Activated naive CD4-positive, alpha-beta T cell treated with Interleukin-2 at 50 U/mL for 16 hours (primary cell): ENCODE data around the gene NID2.

Experiments used
- DNase-seq: peaks from one replicate; pipeline ENCODE4 v3.0.0-alpha.2; 2020

The NID2 gene

DNA sequence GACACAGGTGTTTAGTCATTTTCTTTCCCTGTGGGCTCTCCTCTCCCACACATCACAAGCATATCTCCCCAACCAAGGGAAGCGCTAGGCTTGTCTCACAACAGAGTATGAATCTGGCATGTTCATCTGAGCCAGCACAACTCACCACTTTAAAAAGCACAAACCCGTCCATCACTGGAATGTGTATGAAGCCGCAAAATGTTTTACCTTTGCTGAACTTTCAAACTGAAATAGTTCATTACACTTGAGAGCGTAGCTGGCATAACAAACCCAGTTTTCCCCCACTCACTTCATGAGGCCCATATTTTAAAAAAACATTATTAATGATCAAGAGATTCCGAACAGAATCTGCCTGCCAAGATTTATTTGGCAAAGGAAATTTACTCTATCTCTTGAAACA, 15.8 kb downstream of the NID2 start:
- no peak for DNase-seq

DNA sequence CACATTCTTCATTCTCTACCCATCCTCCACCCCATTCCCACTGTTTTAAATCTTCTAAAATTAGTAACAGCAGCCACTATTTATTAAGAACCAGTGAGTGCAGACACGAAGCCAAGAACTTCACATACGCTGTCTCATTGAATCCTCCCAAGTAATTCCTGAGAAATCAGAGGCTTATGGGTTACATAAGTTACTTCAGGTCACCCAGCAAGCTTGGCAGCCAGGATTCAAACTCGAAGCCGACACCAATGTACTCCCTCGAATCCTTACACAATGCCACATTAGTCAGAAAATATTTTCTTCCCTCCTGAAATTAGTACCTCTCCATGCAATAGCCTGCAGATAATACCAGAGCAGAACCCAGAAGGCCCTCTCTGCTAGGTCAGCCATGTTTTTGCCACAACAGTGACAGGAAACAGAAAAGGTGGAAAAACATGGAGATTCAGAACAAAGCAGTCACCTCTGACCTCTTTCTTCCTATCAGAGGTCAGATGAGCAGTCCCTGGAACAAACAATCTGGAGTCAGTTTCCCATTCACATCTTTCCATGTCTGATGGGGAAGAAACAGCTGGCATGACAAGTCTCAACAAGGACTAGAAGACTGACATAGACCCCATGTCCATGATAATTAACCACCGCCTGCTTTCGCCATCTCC, 16.4 kb downstream of the NID2 start:
- no peak for DNase-seq

DNA sequence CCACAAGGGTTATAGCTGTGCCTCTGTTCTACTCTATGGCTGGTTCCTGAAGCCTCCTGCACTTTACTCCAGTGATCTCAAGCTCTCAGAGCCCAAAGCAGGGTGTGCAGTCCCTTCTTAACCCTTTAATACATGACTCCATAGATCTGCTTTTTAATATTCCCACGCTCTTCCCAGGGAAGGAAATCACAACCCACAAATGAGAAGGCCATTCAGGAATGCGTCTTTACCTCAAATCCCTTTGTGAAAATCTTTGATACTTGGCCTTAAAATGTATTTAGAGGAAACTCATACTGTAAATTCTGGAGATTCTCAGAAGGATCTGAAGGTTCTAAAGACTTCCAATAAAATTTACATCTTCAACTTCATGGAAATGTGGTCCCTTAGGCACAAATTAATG, 17.0 kb downstream of the NID2 start:
- DNase-seq: no peak

DNA sequence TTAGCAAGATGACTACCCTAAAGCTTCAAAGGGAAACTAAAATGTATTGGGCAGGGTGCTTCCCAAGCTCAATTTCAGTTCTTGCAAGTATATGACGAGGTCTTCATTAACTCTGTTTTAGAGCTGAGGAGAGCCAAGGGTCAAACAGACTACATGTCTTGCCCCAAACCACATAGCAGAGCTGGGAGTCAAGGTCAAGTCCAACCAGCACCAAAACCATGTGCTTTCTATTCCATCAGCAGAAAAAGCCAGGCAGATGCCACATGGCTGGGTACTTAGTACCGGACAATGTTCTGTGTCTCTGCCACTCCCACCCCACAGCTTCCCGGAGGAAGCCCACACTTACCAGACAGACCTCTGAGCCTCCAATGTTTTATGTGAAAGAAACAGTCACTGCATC, 17.6 kb downstream of the NID2 start:
- no peak for DNase-seq

DNA sequence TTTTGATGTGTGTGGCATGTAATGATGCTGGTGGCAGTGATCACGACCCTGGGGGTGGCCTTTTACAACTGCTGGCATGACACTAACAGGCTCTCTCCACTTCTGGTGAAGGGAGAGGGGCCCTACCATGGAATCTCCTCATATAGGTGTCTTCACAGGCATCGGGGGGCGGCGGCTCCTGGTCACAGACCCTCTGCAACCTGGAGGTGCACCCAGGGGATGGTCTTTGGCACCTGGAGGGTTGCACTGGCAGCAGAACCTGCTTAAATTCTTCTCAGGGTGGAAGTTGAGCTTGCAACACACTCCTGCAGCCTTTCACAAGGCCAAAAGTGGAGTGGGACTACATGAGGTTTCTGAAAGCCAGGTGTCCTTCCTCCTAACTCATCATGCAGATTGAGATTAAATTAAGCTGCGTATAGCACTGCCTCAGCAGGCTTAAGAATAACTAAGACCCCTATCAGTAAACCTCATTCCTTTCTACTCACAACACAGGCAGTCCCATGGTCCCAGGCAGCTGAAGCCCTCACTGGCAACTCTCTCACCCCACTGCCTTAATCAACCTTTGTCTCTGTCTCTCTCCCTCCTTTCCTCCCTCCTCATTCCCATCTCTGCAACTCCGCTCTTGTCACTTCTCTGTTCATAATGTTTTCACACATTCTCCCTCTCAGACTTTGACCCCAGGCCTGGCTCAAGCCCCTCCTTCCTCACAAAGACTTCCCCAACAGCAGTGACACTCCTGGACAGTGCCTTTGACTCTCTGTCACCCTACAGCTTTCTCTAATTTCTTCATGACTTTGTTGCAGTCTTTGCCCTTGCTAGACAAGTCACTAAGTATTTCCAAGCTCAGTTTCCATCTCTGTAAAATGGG, 18.9 kb downstream of the NID2 start:
- DNase-seq: no peak

DNA sequence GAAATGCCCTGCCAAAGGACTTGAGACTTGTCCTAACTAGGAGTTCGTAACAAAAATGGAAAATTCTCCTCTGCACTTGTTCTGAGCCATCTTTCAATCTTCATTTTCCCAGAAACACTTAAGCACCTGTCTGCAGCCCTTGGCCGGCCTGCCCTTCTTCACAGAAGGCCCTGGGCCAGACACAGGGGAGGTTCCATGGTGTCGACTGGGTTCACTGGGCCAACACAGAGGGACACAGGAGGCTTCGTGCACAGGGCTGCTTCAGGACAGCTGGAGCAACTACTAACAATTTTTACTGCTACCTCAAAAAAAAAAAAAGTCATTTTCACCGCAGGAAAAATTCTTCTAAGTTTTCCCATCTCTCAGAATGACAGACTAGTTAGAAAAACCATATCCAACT, 19.6 kb downstream of the NID2 start:
- DNase-seq: no peak

DNA sequence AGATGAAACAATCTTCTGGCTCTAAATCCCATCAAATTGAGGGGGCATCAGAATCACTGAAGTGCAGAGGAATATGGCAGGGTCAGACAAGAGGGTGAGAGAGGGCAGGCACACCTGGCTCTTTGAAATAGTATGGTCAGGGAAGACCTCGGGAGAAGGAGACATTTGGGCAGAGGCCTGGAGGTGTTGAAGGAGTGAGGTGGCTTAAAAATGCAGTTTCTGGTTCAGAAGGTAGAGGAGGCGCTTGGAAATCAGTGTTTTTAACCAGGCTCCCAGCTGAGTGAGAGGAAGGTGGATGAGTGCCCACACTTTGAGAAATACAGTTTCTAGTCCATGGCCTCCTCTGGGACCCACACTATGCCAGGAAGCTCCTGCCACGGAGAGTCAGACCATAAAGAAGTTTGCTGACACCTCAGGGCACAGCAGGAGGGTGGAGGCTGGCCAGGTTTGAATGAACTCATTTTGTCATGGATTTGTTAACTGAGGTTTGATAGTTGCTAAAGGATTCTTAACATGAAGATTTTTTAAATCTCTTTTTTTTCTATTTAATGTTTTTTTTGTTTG, 20.1 kb downstream of the NID2 start:
- no peak for DNase-seq

DNA sequence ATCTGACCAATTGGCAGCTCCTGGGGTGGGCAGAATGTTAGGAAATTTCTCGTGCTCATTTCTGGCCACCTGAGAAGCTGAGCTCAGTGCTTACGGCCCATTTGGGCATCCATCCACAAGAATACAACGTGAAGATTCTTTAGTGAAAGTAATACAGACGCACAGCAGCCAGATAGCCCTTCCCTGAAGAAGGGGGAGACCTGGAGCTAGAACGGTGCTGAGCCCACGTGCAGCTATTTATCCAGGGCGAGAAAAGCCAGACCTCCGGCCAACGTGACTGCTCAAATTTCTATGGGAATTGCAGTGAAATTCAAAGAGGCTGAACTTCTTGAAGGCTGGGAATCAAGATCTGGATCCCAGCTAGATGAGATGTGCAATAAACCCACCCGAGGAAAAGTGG, 20.7 kb downstream of the NID2 start:
- DNase-seq: no peak

DNA sequence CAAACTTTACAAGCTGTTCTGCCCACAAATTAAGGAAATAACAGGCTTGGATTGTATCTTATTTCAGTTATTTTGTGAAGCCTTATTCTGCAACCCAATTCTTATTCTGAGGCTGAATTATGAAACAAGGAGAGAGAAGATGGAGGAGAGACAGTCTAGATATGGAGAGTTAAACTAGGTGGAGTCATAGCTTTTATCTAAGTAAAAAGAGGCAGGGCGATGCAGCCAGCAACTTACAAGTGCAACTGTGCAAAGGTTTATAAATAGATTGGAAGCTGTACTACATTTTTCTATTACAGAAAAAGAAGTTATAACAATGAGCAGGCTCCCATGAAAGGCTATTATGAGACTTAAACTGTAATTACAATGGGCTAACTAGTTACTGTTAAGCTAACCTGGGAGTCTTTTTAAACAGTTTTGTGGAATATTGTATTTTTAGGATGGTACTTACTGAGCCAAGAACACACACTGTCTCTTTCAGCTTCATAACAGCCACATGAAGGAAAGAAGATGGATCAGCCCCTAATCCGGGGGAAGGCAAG, 22.4 kb downstream of the NID2 start:
- DNase-seq: no peak

DNA sequence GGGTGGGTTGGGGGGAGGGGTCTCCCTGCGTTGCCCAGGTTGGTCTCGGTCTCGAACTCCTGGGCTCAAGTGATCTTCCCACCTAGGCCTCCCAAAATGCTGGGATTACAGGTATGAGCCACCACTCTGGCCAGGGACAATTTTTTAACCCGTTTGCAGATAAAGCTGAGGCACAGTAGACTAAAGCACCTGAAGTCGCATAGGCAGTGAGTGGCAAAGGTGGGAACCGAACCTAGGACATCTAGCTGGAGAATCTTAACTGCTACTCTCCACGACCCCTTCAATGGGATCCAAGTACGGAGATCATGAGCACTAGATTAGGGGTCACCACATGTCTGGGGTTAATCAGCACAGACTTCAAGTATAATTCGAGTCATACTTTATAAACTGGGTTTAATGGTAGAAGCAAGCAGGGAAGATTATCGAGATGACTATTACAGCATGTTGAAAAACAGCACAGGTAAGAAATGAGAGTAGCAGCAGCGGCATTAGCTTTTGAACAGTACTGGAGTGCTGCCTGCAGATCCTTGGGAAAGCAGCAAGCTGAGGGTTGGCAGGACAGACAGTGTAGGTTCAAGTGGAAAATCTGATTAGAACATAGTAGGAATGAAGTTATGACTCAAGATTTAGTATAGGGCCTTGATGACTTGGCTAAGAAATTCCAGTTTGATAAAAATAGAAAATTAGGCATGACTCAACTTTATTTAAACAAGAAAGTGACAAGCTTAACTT, 23.9 kb downstream of the NID2 start:
- DNase-seq: no peak

DNA sequence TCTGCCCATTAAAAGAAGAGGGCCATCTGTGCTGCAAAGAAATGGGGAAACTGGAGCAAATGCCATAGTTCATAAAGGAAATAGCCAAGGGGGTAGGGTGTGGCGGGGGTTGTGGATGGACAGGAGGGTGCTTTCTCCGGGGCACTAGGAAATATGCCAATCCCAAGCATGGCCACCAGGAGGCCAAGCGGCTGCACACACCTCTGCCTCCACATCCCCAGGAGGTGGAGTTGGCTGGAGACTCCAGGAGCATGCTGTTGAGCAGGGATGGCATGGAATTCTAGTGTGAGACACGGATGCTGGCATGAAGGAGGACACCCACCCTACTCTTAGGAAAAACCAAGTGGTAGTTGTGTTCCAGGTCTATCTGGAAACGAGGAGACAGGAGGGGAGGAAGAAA, 25.2 kb downstream of the NID2 start:
- DNase-seq: peak; percentile 46

DNA sequence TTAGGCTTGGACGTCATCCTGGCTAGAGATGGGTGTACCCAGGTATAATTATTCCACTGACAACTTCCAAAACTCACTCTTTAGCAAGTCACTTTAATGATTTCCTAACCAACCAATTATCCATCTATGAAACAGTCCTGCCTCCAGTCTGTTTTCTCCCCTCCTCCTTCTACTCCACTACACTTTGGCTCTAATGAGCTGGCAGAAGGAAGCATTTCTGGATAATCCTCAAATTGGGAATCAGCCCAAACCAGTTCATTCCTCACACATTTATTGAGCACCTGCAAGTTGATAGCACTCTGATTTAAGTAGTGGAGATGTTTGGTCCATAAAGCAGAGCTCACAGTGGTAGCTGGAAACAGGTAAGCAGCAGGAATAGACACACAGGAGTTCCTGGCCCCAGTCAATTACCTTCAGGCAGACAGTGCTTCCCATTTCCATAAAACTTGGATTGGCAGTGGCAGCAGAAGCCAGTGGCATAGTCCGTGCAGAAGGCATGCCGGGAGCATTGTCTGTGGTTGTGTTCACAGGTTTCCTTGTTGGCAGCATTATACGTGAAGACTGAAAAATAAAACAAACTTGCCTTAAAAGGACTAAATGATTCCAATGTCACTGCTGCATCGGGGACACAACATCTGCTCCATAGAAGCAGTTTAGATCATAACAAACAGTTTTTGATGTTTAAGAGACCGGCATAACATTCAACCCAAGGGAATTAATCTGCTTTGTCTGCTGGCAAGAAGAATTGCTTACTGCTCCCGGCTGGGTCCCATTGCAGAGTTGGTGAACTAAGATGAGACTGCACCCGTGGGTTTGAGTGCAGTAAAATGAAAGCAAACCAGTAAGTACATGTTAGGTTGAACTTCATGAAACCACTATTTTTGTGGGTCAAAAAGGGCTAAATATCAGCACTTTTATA, 26.2 kb downstream of the NID2 start:
- DNase-seq: no peak

DNA sequence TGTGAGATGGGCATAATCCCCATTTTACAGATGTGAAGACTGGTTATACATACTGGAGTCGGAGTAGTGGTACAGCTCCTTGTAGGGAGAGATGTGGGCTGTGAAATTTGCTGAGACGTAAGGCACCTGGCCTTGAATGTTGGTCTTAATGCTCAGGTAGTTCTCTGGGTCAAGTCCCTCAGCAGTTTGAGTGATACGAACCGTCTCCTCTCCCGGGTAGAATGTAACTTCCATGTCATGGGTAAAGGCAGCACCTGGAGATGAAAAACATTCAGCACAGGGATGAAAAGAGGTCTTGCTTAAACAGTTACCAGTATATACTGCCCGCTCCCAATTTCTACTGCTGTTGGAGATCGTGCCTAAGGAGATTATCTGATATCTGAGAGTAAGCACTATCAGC, 28.3 kb downstream of the NID2 start:
- DNase-seq: no peak

DNA sequence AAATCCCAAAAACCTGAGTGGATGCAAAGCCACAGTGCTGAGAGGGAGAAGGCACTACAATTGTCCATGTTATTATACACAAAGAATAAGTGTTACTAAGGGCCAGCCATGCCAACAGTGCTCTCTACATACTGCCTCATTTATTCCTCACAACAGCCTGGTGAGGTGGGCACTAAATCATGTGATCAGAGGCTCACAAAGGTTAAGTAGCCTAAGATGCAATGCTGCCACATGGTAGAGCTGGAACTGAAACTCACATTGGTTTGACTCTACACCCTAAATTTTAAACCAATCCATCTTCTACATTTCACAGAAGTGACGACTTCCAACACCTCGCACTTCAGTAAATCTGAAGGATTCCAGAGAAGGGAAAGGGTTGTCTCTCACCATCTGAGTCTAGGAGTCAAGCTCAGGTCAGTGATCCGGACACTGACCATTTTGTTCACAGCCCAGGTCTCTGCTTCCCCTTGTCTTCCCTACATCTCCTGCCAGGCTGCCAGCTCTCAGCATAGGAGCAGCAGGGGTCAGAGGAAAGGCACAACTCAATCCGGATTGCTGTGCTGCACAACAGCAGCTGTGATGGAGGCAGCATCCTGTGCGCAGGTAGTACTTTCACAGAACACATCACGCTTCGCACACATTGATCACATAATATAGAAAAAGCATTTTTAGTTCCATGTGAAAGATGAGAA, 29.6 kb downstream of the NID2 start:
- no peak for DNase-seq

DNA sequence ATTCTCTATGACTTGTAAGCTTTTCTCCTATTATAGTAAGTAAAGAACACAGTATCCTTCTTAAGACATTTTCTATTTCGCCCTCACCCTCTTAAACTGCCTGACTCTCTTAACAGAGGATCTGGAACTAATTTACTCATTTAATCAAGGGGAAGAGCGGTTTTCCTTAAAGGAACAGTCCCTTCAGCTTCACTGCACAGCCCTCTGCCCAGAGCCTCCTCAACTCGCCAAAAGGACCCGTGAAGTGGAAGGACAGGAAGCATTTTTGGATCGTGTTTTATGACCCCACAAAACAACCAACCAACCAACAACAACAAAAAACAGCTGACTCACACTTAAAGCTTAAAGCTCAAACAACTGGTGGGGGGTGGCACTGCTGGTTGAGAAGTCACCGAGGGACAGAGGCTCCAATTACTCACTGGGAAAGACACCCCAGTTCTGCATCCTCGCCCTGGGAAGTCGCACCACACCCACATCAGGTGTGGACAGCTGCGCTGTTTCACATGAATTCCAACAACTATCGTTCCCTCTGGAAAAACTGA, 35.7 kb downstream of the NID2 start:
- DNase-seq: no peak

DNA sequence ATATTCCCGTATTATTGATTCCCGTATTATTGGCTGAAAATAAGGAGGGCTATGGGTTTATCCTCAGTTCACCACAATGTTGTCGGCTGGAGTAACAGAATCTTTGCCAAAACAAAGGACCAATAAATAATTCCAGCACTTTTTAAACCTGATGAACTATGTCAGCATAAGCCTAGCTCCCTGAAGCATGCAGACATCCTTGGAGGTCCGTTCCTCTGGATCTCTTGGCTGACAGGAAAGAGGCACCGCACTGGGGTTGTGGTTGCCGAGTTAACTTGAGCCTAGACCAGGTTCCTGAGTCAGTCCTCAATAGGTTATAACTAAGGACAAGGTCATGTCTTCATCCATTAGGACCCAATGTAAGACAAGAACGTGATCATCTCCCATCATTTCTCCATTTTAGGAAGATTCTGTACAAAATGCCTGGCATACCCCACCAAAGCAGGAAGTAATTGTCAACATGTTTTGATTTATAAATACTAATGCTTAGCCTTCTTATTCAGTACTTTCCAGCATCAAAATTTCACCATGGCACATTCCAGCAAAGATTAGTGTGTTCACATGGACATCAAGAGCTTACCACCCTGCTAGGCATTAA, 36.6 kb downstream of the NID2 start:
- DNase-seq: no peak

DNA sequence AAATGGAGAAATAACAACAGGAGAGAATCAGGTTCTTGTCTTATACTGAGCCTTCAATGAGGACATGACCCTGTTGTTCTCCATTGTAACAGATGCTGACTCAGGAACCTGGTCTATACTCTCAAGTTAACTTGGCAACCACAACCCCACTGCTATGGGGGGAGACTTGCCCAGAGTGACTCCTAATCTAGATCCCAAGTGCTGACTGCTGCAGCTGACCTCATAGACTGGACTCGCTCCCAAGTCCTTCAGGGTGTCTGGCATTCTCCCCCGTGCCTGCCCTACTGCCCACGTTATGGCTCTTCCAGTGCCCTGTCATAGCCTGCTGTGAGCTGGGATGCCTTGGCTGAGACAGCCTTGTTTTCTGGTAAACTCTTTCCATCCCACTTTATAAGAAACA, 37.1 kb downstream of the NID2 start:
- DNase-seq: no peak

DNA sequence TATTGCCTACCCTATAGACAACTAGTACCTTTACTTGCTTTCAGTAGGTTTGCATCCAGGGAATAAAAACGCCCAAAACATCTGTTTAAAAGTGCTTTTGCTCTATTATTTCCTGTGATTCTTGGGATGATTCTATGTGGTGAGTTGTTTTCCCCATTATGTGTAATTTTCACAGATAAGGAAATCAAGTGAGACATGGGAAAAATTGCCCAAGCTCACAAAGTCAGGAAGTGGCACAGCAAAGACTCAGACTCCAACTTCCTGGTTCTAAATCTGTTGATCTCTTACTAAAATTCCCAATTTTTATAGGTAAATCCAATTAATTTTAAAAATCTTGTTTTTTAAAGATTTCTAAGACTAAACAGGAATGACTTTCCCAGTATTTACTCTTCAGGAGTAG, 39.0 kb downstream of the NID2 start:
- DNase-seq: no peak

DNA sequence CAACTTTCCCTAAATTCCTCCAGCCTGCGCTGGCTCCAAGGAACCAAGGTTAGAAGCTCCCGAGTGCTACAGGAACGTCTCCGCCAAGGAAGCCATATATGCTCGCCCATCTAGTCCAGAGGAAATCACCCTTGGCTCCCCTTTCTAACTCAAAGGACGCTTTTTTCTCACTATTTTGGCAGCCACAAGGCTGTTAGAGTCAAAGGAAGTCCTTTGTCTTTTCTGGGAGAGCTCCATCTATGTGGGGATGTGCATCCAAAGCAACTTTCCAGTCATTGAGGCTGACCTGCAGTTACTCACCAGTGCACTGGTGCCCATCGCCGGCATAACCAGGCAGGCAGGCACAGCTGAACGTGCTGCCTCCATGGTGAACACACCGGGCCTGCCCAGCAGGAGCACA, 42.0 kb downstream of the NID2 start:
- no peak for DNase-seq

DNA sequence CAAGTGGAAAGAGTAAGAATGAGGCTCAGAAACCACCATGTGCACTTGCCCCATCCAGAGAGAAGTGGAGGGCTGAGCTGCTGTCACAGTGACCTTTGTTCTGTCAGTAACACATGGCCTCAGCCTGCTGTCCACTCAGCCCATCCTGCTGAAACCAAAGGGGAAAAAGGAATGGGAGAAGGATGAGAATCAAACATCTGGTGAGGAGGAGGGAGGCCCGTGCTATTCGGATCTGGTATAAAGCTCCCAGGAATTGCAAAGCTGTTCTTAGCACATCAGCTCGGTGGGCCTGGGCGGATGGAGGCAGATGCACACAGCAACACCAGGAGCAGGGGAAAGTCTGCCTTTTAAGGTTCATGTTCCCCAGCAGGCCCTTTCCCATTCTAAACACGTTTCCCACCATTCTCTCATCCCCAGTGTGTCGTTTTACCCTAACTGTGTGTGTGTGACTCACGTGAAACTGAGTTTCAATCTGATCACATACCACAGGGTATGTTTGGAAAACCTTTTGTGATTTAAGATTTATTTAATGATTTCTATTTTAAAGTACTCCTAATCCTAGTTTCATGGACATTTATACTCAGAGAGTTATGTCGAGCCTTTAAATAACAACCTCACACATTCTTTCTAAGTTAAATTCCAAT, 42.7 kb downstream of the NID2 start:
- no peak for DNase-seq
